Measurements from ENCODE around the gene CPZ.
A peak's percentile ranks its signal among the peaks of the same experiment; 100 is the strongest.

CPZ gene

GRCh38 chr4:8579526-8580320, 12.8 kb upstream of the CPZ start:
- ChIA-PET CTCF (no interaction called here), POLR2A (no interaction called here)
- no peak for TF ChIP-seq SUZ12 (IDR thresholded peaks at IDR 0.05)
- DNase-seq (ENCODE audit: extremely low spot score): no peak

DNA sequence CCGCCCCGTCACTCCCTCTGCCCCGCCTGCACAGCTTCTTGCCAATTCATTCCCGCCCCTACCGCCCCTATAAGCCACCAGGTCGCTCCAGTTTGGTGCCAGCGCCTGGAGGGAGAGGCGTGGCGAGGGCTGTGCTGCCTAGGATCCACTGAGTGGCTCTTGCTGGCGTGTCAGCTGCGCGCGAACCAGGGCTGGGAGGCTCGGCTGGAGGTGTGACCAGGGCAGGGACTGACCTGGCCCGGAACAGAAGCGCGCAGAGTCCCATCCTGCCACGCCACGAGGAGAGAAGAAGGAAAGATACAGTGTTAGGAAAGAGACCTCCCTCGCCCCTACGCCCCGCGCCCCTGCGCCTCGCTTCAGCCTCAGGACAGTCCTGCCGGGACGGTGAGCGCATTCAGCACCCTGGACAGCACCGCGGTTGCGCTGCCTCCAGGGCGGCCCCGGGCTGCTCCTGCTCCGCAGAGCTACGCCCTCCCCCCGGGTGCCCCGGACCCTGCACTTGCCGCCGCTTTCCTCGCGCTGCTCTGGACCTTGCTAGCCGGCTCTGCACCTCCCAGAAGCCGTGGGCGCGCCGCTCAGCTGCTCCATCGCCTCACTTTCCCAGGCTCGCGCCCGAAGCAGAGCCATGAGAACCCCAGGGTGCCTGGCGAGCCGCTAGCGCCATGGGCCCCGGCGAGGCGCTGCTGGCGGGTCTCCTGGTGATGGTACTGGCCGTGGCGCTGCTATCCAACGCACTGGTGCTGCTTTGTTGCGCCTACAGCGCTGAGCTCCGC, 12.1 kb upstream of the CPZ start, which contains the start of gene GPR78:
Gene GPR78 (plus strand): TSS at position 72 of the 773 bp plus-strand sequence. CDS start 591 bp downstream, at position 663.
- DNase-seq (ENCODE audit: extremely low spot score): peak; percentile 89

DNA sequence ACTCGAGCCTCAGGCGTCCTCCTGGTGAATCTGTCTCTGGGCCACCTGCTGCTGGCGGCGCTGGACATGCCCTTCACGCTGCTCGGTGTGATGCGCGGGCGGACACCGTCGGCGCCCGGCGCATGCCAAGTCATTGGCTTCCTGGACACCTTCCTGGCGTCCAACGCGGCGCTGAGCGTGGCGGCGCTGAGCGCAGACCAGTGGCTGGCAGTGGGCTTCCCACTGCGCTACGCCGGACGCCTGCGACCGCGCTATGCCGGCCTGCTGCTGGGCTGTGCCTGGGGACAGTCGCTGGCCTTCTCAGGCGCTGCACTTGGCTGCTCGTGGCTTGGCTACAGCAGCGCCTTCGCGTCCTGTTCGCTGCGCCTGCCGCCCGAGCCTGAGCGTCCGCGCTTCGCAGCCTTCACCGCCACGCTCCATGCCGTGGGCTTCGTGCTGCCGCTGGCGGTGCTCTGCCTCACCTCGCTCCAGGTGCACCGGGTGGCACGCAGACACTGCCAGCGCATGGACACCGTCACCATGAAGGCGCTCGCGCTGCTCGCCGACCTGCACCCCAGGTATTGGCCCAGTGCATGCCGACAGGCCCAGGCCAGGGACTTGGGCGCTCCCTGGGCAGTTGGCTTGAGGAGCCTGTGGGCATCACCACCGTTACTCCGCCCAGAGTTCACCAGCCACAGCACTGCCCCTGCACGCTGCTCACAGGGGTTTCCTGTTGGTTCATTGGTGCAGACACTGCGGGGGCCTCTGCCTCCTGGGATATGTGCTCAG, 11.3 kb upstream of the CPZ start:
- POLR2A ChIA-PET: no interaction called here
- CTCF ChIA-PET: no interaction called here
- TF ChIP-seq ELF4 (IDR thresholded peaks at IDR 0.05) (no peak), BHLHE40 (IDR thresholded peaks at IDR 0.05; ENCODE audit: borderline replicate concordance) (no peak), ZNF384 (IDR thresholded peaks at IDR 0.05) (no peak), FOXA1 (IDR thresholded peaks at IDR 0.05) (no peak)
- no peak for DNase-seq (ENCODE audit: extremely low spot score)

More for the DNA sequence above, 12.1 kb upstream of the CPZ start, which contains the start of gene GPR78:
- POLR2A ChIA-PET: no interaction called here
- CTCF ChIA-PET: no interaction called here
- TF ChIP-seq NFRKB (IDR thresholded peaks at IDR 0.05): no peak
- TF ChIP-seq CTBP1 (IDR thresholded peaks at IDR 0.05; ENCODE audit: borderline replicate concordance): no peak
- no peak for TF ChIP-seq ARNT (IDR thresholded peaks at IDR 0.05)
- TF ChIP-seq BHLHE40 (IDR thresholded peaks at IDR 0.05; ENCODE audit: borderline replicate concordance): no peak
- no peak for TF ChIP-seq SP1 (IDR thresholded peaks at IDR 0.05)
- no peak for TF ChIP-seq ELF4 (IDR thresholded peaks at IDR 0.05)
- TF ChIP-seq FOXM1 (IDR thresholded peaks at IDR 0.05; ENCODE audit: borderline replicate concordance): no peak
- TF ChIP-seq SUZ12 (IDR thresholded peaks at IDR 0.05): no peak
- no peak for TF ChIP-seq HDGF (IDR thresholded peaks at IDR 0.05; ENCODE audit: borderline replicate concordance)
- no peak for TF ChIP-seq TARDBP (IDR thresholded peaks at IDR 0.05)
- TF ChIP-seq L3MBTL2 (conservative IDR thresholded peaks at IDR 0.05): no peak
- no peak for TF ChIP-seq ZNF384 (IDR thresholded peaks at IDR 0.05)

GRCh38 chr4:8582016-8582415, 10.5 kb upstream of the CPZ start:
- POLR2A ChIA-PET: no interaction called here
- no peak for TF ChIP-seq PKNOX1 (IDR thresholded peaks at IDR 0.05)
- TF ChIP-seq FOXK2 (IDR thresholded peaks at IDR 0.05): no peak
- no peak for TF ChIP-seq TARDBP (IDR thresholded peaks at IDR 0.05)
- no peak for TF ChIP-seq BHLHE40 (IDR thresholded peaks at IDR 0.05; ENCODE audit: borderline replicate concordance)
- no peak for TF ChIP-seq SUZ12 (IDR thresholded peaks at IDR 0.05)
- TF ChIP-seq FOXM1 (IDR thresholded peaks at IDR 0.05; ENCODE audit: borderline replicate concordance): no peak
- no peak for TF ChIP-seq ZNF384 (IDR thresholded peaks at IDR 0.05)
- TF ChIP-seq NFRKB (IDR thresholded peaks at IDR 0.05): no peak
- CTCF ChIA-PET: no interaction called here
- DNase-seq (ENCODE audit: extremely low spot score): no peak

- TF ChIP-seq CTBP1 (IDR thresholded peaks at IDR 0.05; ENCODE audit: borderline replicate concordance) (no peak), NFRKB (IDR thresholded peaks at IDR 0.05) (no peak), ZNF384 (IDR thresholded peaks at IDR 0.05) (no peak), HDGF (IDR thresholded peaks at IDR 0.05; ENCODE audit: borderline replicate concordance) (no peak), FOXM1 (IDR thresholded peaks at IDR 0.05; ENCODE audit: borderline replicate concordance) (no peak), SP1 (IDR thresholded peaks at IDR 0.05) (no peak), ARNT (IDR thresholded peaks at IDR 0.05) (no peak), LEF1 (IDR thresholded peaks at IDR 0.05; ENCODE audit: borderline replicate concordance) (no peak), BHLHE40 (IDR thresholded peaks at IDR 0.05; ENCODE audit: borderline replicate concordance) (no peak), SUZ12 (IDR thresholded peaks at IDR 0.05) (no peak), TARDBP (IDR thresholded peaks at IDR 0.05) (no peak), L3MBTL2 (conservative IDR thresholded peaks at IDR 0.05) (no peak), FOXA1 (IDR thresholded peaks at IDR 0.05) (no peak), ELF4 (IDR thresholded peaks at IDR 0.05) (no peak), PKNOX1 (IDR thresholded peaks at IDR 0.05) (no peak), FOXK2 (IDR thresholded peaks at IDR 0.05) (no peak)
- ChIA-PET CTCF (no interaction called here), POLR2A (no interaction called here)
- no peak for DNase-seq (ENCODE audit: extremely low spot score)
Observed at GRCh38 chr4:8582436-8582835, 10.1 kb upstream of the CPZ start.

- TF ChIP-seq FOXA1 (IDR thresholded peaks at IDR 0.05) (no peak), ARNT (IDR thresholded peaks at IDR 0.05) (no peak), NFRKB (IDR thresholded peaks at IDR 0.05) (no peak), ZNF384 (IDR thresholded peaks at IDR 0.05) (no peak), SP1 (IDR thresholded peaks at IDR 0.05) (no peak), PKNOX1 (IDR thresholded peaks at IDR 0.05) (no peak), BHLHE40 (IDR thresholded peaks at IDR 0.05; ENCODE audit: borderline replicate concordance) (no peak), SUZ12 (IDR thresholded peaks at IDR 0.05) (no peak), LEF1 (IDR thresholded peaks at IDR 0.05; ENCODE audit: borderline replicate concordance) (no peak), HDGF (IDR thresholded peaks at IDR 0.05; ENCODE audit: borderline replicate concordance) (no peak), L3MBTL2 (conservative IDR thresholded peaks at IDR 0.05) (no peak), CTBP1 (IDR thresholded peaks at IDR 0.05; ENCODE audit: borderline replicate concordance) (no peak), ELF4 (IDR thresholded peaks at IDR 0.05) (no peak), TARDBP (IDR thresholded peaks at IDR 0.05) (no peak), FOXK2 (IDR thresholded peaks at IDR 0.05) (no peak), FOXM1 (IDR thresholded peaks at IDR 0.05; ENCODE audit: borderline replicate concordance) (no peak)
- DNase-seq (ENCODE audit: extremely low spot score): no peak
- CTCF ChIA-PET: no interaction called here
- POLR2A ChIA-PET: interaction anchor here (1.3 kb wide), 1 partner anchor 9 kb away, joined by 5 read pairs; the partner anchor contains the start of gene CPZ
Observed at GRCh38 chr4:8582941-8583654, 9.5 kb upstream of the CPZ start.
